GM12873 (cell line): ENCODE data around the gene PTPRG.

ENCODE experiments used
- TF ChIP-seq, protein P1 (sequence below): IDR thresholded peaks from 2 replicates; pipeline ENCODE4 v1.5.1; 2012; ENCODE audit warnings: low read depth, mild to moderate bottlenecking, moderate library complexity, low read length, control low read depth; ENCODE audit not compliant: insufficient read depth; ENCODE audit errors: missing control alignments

Gene PTPRG

DNA sequence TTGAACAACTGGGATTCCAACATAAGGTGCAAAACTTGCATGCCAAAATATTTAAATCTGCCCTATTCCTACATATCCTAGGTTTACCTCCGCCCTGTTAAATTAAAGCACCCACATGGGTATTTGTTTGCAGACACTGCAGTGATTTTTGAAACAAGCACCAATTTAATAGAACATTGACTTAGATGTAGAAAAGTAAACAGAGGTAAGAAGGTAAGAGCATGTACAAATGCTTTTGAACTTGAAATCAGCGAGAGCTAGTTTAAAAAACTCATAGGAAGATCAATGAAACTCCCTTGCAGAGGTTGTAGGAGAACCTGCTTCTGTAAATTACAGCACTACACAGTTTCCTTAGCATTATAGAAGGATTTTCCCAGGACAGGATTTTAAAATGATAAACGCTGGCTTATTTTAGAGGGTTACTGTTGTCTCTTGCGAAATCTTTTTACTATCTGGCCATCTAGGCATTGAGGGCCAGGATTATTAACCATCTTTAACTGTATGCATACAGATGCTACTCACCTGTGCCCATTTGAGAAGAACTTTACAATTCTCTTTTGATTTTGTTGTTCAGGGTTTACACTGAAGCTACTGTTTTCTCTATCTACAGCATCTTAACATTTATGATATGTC, 527.2 kb downstream of the PTPRG start:
- TF ChIP-seq, protein P1, sequence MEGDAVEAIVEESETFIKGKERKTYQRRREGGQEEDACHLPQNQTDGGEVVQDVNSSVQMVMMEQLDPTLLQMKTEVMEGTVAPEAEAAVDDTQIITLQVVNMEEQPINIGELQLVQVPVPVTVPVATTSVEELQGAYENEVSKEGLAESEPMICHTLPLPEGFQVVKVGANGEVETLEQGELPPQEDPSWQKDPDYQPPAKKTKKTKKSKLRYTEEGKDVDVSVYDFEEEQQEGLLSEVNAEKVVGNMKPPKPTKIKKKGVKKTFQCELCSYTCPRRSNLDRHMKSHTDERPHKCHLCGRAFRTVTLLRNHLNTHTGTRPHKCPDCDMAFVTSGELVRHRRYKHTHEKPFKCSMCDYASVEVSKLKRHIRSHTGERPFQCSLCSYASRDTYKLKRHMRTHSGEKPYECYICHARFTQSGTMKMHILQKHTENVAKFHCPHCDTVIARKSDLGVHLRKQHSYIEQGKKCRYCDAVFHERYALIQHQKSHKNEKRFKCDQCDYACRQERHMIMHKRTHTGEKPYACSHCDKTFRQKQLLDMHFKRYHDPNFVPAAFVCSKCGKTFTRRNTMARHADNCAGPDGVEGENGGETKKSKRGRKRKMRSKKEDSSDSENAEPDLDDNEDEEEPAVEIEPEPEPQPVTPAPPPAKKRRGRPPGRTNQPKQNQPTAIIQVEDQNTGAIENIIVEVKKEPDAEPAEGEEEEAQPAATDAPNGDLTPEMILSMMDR, result no peak

GRCh38 chr3:62090066-62090465, 528.7 kb downstream of the PTPRG start:
- TF ChIP-seq, protein P1, result no peak

DNA sequence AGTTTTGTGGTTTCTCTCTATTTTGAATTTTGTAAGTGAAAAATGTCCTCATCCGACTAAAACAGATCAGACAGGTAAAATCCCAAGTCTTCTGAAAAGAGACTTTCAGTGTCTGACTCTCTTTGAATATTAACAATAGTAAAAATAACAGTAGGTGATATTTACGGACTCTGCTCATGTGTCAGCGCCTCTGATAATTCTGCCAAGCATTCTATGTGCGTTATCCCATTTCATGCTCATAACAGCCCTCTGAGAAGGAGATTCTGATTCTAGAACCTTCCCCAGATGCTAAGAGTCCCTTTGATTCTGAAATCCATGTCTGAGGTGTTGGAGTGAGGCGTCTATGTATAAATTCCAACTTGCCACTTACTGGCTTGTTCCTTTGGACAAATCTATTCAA, 529.1 kb downstream of the PTPRG start:
- TF ChIP-seq, protein P1, result no peak

DNA sequence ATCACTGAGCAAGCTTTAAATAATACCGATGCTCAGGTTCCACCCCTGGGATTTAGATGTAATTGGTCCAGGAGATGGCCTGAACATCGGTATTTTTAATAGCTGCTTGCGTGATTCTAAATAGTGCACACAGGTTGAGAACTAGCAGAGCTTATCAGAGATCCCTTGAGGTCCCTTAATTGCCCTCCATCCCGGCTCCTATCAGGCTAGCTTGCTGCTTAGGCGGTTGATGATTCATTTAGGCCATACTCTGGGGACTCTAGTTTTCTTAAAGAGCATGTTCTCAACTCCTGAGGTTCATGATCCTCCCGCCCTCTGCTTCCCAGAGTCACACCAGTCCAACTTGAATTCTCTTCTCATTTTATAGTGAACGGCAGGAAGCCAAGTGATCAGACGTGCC, 531.7 kb downstream of the PTPRG start:
- TF ChIP-seq, protein P1, result no peak

DNA sequence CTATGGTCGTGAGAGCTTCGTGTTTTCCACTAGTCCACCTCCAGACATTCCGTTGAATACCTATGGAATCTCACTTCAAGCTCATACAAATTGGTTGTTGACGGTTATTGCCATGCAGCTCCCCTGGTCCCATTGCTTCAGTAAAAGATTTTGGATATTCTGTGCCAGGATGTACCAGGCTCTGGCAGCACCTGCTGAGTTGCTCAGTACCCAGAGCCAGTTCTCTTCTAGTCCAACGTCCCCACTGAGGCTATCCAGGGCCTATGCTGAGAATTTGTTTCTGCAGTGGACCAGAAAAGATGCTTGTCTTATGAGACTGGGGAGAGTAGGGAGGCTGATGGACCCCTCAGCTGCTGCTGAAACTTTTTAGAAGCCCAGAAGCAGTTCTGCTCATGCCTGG, 533.1 kb downstream of the PTPRG start:
- TF ChIP-seq, protein P1, result no peak

DNA sequence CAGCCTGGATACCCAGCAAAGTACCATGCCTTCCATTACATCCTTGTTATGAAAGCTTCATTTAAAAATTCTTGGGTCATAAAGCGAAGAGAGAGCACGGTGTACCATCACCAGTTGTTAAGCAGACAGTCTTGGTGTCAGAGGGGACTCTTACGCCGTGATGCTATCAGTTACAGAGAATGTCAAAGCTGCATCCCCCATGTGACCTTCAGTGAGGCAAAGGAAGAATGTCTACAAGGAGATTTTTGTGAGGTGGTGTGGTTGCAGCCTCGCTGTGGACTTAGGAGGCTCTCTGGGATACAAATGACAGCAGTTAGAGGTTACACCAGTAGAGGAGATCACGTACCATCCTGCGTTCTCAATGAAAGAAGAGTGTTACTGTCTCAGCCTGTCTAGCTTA, 533.7 kb downstream of the PTPRG start:
- TF ChIP-seq, protein P1, result no peak

- TF ChIP-seq, protein P1, result no peak
Measured at GRCh38 chr3:62095756-62096155, 534.4 kb downstream of the PTPRG start.

- TF ChIP-seq, protein P1, result no peak
Measured at GRCh38 chr3:62096521-62096920, 535.1 kb downstream of the PTPRG start.
